PC-3 (cell line): Measurements from ENCODE around the gene POLD4. TPM values are rescaled to one million over a fixed set of nuclear protein-coding genes. Genes with fewer than 3 reads are reported as not detected.

Experiments used
- ATAC-seq: fragments of 200-7000 bp; cut with Tn5 transposase; 2 replicates; pipeline ENCODE4 v1.9.1; 2020; ENCODE audit warnings: mild to moderate bottlenecking, moderate library complexity
- BruUV-seq: library from RNA; stranded (reverse); fragments of 400-500 nt; replicated peaks from 2 replicates; lab custom pipeline; 2021; lab: Mats Ljungman, UMichigan
- CTCF ChIA-PET: fragments of 300-600 bp; sonication (Branson Sonifier 250); formaldehyde crosslinking; loops from one replicate; lab custom pipeline; 2022; ENCODE audit warnings: antibody characterized with exemption; lab: Charles Lee
- POLR2A ChIA-PET: fragments of 300-600 bp; sonication (Branson Sonifier 250); formaldehyde crosslinking; loops from one replicate; lab custom pipeline; 2022; ENCODE audit warnings: antibody characterized with exemption; ENCODE audit not compliant: unreplicated experiment; lab: Charles Lee
- DNase-seq: peaks from one replicate; pipeline ENCODE4 v3.0.0-alpha.2; 2015
- H2AFZ ChIP-seq: fragments of 300-600 bp; sonication (generic); 2 replicates; pipeline ENCODE4 v1.6.0; 2016; ENCODE audit warnings: antibody characterized with exemption, low read length
- H3F3A ChIP-seq: fragments of 300-600 bp; sonication (generic); one replicate; pipeline ENCODE4 v1.6.0; 2017; ENCODE audit warnings: antibody characterized with exemption, low read length, control low read depth, mild to moderate bottlenecking; ENCODE audit not compliant: unreplicated experiment
- H3K27ac ChIP-seq: fragments of 300-600 bp; sonication (generic); 2 replicates; pipeline ENCODE4 v1.5.1; 2016; ENCODE audit warnings: mild to moderate bottlenecking, low read length
- H3K27me3 ChIP-seq: fragments of 300-600 bp; sonication (generic); 2 replicates; pipeline ENCODE4 v1.6.1; 2016; ENCODE audit warnings: low read length, mixed read lengths
- H3K36me3 ChIP-seq: fragments of 300-600 bp; sonication (generic); 2 replicates; pipeline ENCODE4 v1.6.1; 2016; ENCODE audit warnings: low read depth, mixed run types, low read length, mixed read lengths
- H3K4me1 ChIP-seq: fragments of 300-600 bp; sonication (generic); 2 replicates; pipeline ENCODE4 v1.5.1; 2016; ENCODE audit warnings: low read length; ENCODE audit not compliant: insufficient read depth
- H3K4me2 ChIP-seq: fragments of 300-600 bp; sonication (generic); 2 replicates; pipeline ENCODE4 v1.6.0; 2016; ENCODE audit warnings: low read length
- H3K4me3 ChIP-seq: fragments of 300-600 bp; sonication (generic); 2 replicates; pipeline ENCODE4 v1.5.1; 2016; ENCODE audit warnings: mild to moderate bottlenecking, low read length, mixed read lengths
- H3K79me2 ChIP-seq: fragments of 300-600 bp; sonication (generic); 2 replicates; pipeline ENCODE4 v1.6.1; 2017; ENCODE audit warnings: low read length, mixed read lengths
- H3K9ac ChIP-seq: fragments of 300-600 bp; sonication (generic); 2 replicates; pipeline ENCODE4 v1.6.0; 2016; ENCODE audit warnings: mild to moderate bottlenecking, low read length
- H3K9me2 ChIP-seq: fragments of 300-600 bp; sonication (generic); replicated peaks from 2 replicates; pipeline ENCODE4 v1.6.1; 2016; ENCODE audit warnings: mixed run types, low read length, mixed read lengths
- H3K9me3 ChIP-seq: fragments of 300-600 bp; sonication (generic); 2 replicates; pipeline ENCODE4 v1.6.1; 2016; ENCODE audit warnings: low read length, mixed read lengths
- H4K20me1 ChIP-seq: fragments of 300-600 bp; sonication (generic); 2 replicates; pipeline ENCODE4 v1.6.1; 2016; ENCODE audit warnings: low read length, mixed read lengths
- CTCF ChIP-seq: fragments of 300-600 bp; sonication (generic); conservative IDR thresholded peaks from 2 replicates; pipeline ENCODE4 v1.5.1; 2017; ENCODE audit warnings: antibody characterized with exemption, low read depth, mild to moderate bottlenecking, low read length
- EZH2 ChIP-seq: fragments of 300-600 bp; sonication (generic); IDR thresholded peaks from one replicate; pipeline ENCODE4 v1.6.1; 2017; ENCODE audit warnings: antibody characterized with exemption, mild to moderate bottlenecking, low read length; ENCODE audit not compliant: unreplicated experiment
- EZH2phosphoT487 ChIP-seq: fragments of 300-600 bp; sonication (generic); IDR thresholded peaks from 2 replicates; pipeline ENCODE4 v1.6.1; 2018; ENCODE audit warnings: mild to moderate bottlenecking, antibody characterized with exemption, low read length, borderline replicate concordance
- intact Hi-C: fragments of 100-400 bp; cut with micrococcal nuclease; formaldehyde crosslinking; loops from 2 replicates; pipeline ENCODE4 v1.9.0; 2023
- total RNA-seq: library from RNA; depleted of rRNA; stranded (reverse); fragments of >200 nt; gene quantifications from 2 replicates; pipeline ENCODE4 v1.2.3, GENCODE V29; 2014

Gene POLD4
- total RNA-seq, 1 experiment from 2014 or later: 81.5 TPM

- no peaks in the 10 kb centered on the region for H3K27me3 ChIP-seq
- CTCF ChIA-PET: interaction anchor here (0.6 to 2.2 kb wide), 8 partner anchors 15 to 263 kb away, joined by 3 to 25 read pairs (median 8); partner anchors contain the start of gene SSH3
- peak overlapping the region; percentile 84 for H2AFZ ChIP-seq
- no peaks in the 10 kb centered on the region for H3K9me3 ChIP-seq
- H3K9me2 ChIP-seq: no peaks in the 10 kb centered on the region
- POLR2A ChIA-PET: interaction anchor here (0.6 to 0.8 kb wide), 4 partner anchors 13 to 55 kb away, joined by 3 to 5 read pairs (median 5); partner anchors contain the start of gene GRK2
- peak overlapping the region; percentile 75 for H3K4me3 ChIP-seq
- H3F3A ChIP-seq: no peaks in the 10 kb centered on the region
- ATAC-seq: peak; percentile 39
- no peaks in the 10 kb centered on the region for H4K20me1 ChIP-seq
- TF ChIP-seq CTCF: no peak
- TF ChIP-seq EZH2: no peak
- TF ChIP-seq EZH2phosphoT487: no peak
- H3K36me3 ChIP-seq: no peaks in the 10 kb centered on the region
- TSS peak; percentile 22 for BruUV-seq
- DNase-seq: peak; percentile 33
- H3K4me2 ChIP-seq: peak overlapping the region; percentile 99
- intact Hi-C loops: loop anchor here (1.0 to 5.0 kb wide), 5 partner anchors 28 to 236 kb away; no protein-coding TSS in a partner anchor
- peaks cover 19% of the 10 kb centered on the region for H3K4me1 ChIP-seq
- peak overlapping the region; percentile 80 for H3K9ac ChIP-seq
- H3K27ac ChIP-seq: peak overlapping the region; percentile 78
- H3K79me2 ChIP-seq: peaks cover 21% of the 10 kb centered on the region
Observed at GRCh38 chr11:67317888-67318555, 35.3 kb downstream of the POLD4 start.

GRCh38 chr11:67317205-67317887, 36.0 kb downstream of the POLD4 start:
- Histone ChIP-seq H3K9ac (peak overlapping the region; percentile 80), H3K79me2 (peaks cover 21% of the 10 kb centered on the region), H3K36me3 (no peaks in the 10 kb centered on the region), H3K4me2 (peak overlapping the region; percentile 99), H3K4me3 (peak overlapping the region; percentile 75), H3F3A (peaks cover under 1% of the 10 kb centered on the region), H3K9me3 (no peaks in the 10 kb centered on the region), H3K9me2 (no peaks in the 10 kb centered on the region), H3K4me1 (peaks cover 25% of the 10 kb centered on the region), H3K27ac (peak overlapping the region; percentile 78), H4K20me1 (no peaks in the 10 kb centered on the region), H3K27me3 (no peaks in the 10 kb centered on the region), H2AFZ (peak overlapping the region; percentile 84)
- DNase-seq (peak; percentile 100), ATAC-seq (peak; percentile 76)
- BruUV-seq: TSS peak; percentile 93
- POLR2A ChIA-PET: interaction anchor here (0.6 to 0.8 kb wide), 4 partner anchors 13 to 1797 kb away, joined by 3 to 5 read pairs (median 4); no protein-coding TSS in a partner anchor
- CTCF ChIA-PET: interaction anchor here (0.6 to 2.2 kb wide), 11 partner anchors 14 to 296 kb away, joined by 3 to 25 read pairs (median 8); partner anchors contain the start of gene SSH3
- intact Hi-C loops: loop anchor here (1.0 to 5.0 kb wide), 5 partner anchors 29 to 235 kb away; no protein-coding TSS in a partner anchor
- no peak for TF ChIP-seq EZH2phosphoT487
- peak; percentile 96 for TF ChIP-seq CTCF
